AG10803 (cell line): ENCODE data around the gene SLC25A42.

Experiments used
- DNase-seq: peaks from one replicate; pipeline ENCODE4 v3.0.0; 2010; ENCODE audit warnings: low read depth
- H3K4me3 ChIP-seq: 2 replicates; pipeline ENCODE4 v1.5.1; 2011; ENCODE audit warnings: mild to moderate bottlenecking, low read length, control low read depth
- CTCF ChIP-seq: conservative IDR thresholded peaks from 2 replicates; pipeline ENCODE4 v1.5.1; 2011; ENCODE audit warnings: mild to moderate bottlenecking, low read length, control low read depth, inconsistent platforms

Gene SLC25A42

GRCh38 chr19:19028526-19028925, 35.3 kb upstream of the SLC25A42 start:
- TF ChIP-seq CTCF = no peak

GRCh38 chr19:19031891-19032290, 31.9 kb upstream of the SLC25A42 start:
- DNase-seq = no peak
- peak overlapping the region; percentile 83 for H3K4me3 ChIP-seq

More at GRCh38 chr19:19028526-19028925, 35.3 kb upstream of the SLC25A42 start:
- H3K4me3 ChIP-seq = no peak overlapping the region
- DNase-seq = no peak

GRCh38 chr19:19032420-19033175, 31.2 kb upstream of the SLC25A42 start:
- peak; percentile 95 for DNase-seq
- peak overlapping the region; percentile 83 for H3K4me3 ChIP-seq
- no peak for TF ChIP-seq CTCF

More at GRCh38 chr19:19031891-19032290, 31.9 kb upstream of the SLC25A42 start:
- TF ChIP-seq CTCF = no peak

- peak overlapping the region; percentile 83 for H3K4me3 ChIP-seq
- no peak for TF ChIP-seq CTCF
- DNase-seq = no peak
Measured at GRCh38 chr19:19033176-19033425, 30.7 kb upstream of the SLC25A42 start.

- peak within 1 kb of the TSS; percentile 86 for H3K4me3 ChIP-seq
- DNase-seq = peak; percentile 77
- no peak for TF ChIP-seq CTCF
Measured at GRCh38 chr19:19033426-19034203, 30.2 kb upstream of the SLC25A42 start, which contains the start of the genes ARMC6 and SUGP2. Gene ARMC6 (plus strand): TSS chr19:19033603. CDS start chr19:19034210, 607 bp downstream. Gene SUGP2 (minus strand): TSS chr19:19033517. CDS start chr19:19031071, 2,446 bp downstream.

- peak overlapping the region; percentile 86 for H3K4me3 ChIP-seq
- TF ChIP-seq CTCF = no peak
- peak; percentile 39 for DNase-seq
Measured at GRCh38 chr19:19034204-19034624, 29.6 kb upstream of the SLC25A42 start.
